GM12878 (cell line): Measurements from ENCODE around the gene PTPRN2. TPM values are rescaled to one million over a fixed set of nuclear protein-coding genes. Genes with fewer than 3 reads are reported as not detected.

Experiments
- ATAC-seq: fragments of 200-7000 bp; cut with Tn5 transposase; 3 replicates; pipeline ENCODE4 v1.9.1; 2020; ENCODE audit warnings: mild to moderate bottlenecking, moderate library complexity
- BruUV-seq: library from RNA; stranded (reverse); fragments of 400-500 nt; replicated peaks from 2 replicates; lab custom pipeline; 2021; lab: Mats Ljungman, UMichigan
- CTCF ChIA-PET: fragments of 300-600 bp; sonication (Branson Sonifier 250); formaldehyde crosslinking; extraction: SDS; loops from one replicate; lab custom pipeline; 2021; ENCODE audit warnings: inconsistent platforms; lab: Yijun Ruan, JAX
- POLR2A ChIA-PET: fragments of 350-600 bp; formaldehyde crosslinking; extraction: SDS; loops from one replicate; lab custom pipeline; 2021; ENCODE audit warnings: inconsistent platforms; lab: Charles Lee
- RAD21 ChIA-PET: fragments of 300-600 bp; sonication (Branson Sonifier 250); formaldehyde crosslinking; loops from one replicate; lab custom pipeline; 2023; ENCODE audit warnings: antibody characterized with exemption; ENCODE audit not compliant: unreplicated experiment; lab: Charles Lee
- SMC1A ChIA-PET: fragments of 300-600 bp; sonication (Branson Sonifier 250); formaldehyde crosslinking; loops from one replicate; lab custom pipeline; 2023; ENCODE audit not compliant: unreplicated experiment, uncharacterized antibody; lab: Charles Lee
- DNase-seq: peaks from one replicate; pipeline ENCODE4 v3.0.0-alpha.2; 2011; ENCODE audit warnings: low read depth, low spot score
- FAIRE-seq: peaks from 3 replicates; lab custom pipeline; 2011; peaks lifted over from hg19 to GRCh38; lab: Jason Lieb, UNC
- H2AFZ ChIP-seq: 2 replicates; pipeline ENCODE4 v1.6.0; 2011; ENCODE audit warnings: low read depth, low read length, control low read depth; ENCODE audit not compliant: control insufficient read depth
- H3K27ac ChIP-seq: 2 replicates; pipeline ENCODE4 v1.5.1; 2011; ENCODE audit warnings: control low read depth; ENCODE audit not compliant: control insufficient read depth, insufficient read depth
- H3K27me3 ChIP-seq, 2 experiments: replicated peaks in 1 of 2; 2 replicates each; pipeline versions ENCODE4 v1.6.0 to v1.6.1; 2011; ENCODE audit warnings: low read length in 1 of 2; ENCODE audit not compliant: control insufficient read depth in 2 of 2, insufficient read depth in 2 of 2
- H3K36me3 ChIP-seq, 2 experiments: 2 replicates each; pipeline ENCODE4 v1.5.1; 2011; ENCODE audit warnings: low read length in 1 of 2; ENCODE audit not compliant: control insufficient read depth in 2 of 2, insufficient read depth in 2 of 2
- H3K4me1 ChIP-seq: 2 replicates; pipeline ENCODE4 v1.6.1; 2011; ENCODE audit warnings: mild to moderate bottlenecking, low read length, moderate library complexity, mixed read lengths; ENCODE audit not compliant: control insufficient read depth, insufficient read depth
- H3K4me2 ChIP-seq: 2 replicates; pipeline ENCODE4 v1.6.0; 2011; ENCODE audit warnings: control low read depth; ENCODE audit not compliant: control insufficient read depth, insufficient read depth
- H3K4me3 ChIP-seq: fragments of 200-600 bp; sonication (generic); 2 replicates; pipeline ENCODE4 v1.5.1; 2016
- H3K79me2 ChIP-seq: 2 replicates; pipeline ENCODE4 v1.6.0; 2011; ENCODE audit warnings: low read length; ENCODE audit not compliant: control insufficient read depth, insufficient read depth
- H3K9ac ChIP-seq: 2 replicates; pipeline ENCODE4 v1.8.0; 2011; ENCODE audit warnings: low read length, control low read depth, mixed read lengths; ENCODE audit not compliant: control insufficient read depth, insufficient read depth
- H3K9me3 ChIP-seq: replicated peaks from 3 replicates; pipeline ENCODE4 v1.5.1; 2011; ENCODE audit warnings: mild to moderate bottlenecking, low read length; ENCODE audit not compliant: control insufficient read depth, insufficient read depth
- H4K20me1 ChIP-seq: 2 replicates; pipeline ENCODE4 v1.6.0; 2011; ENCODE audit not compliant: control insufficient read depth, insufficient read depth
- BCLAF1 ChIP-seq: fragments of 450-650 bp; IDR thresholded peaks from 2 replicates; pipeline ENCODE4 v1.6.1; 2017; ENCODE audit warnings: antibody characterized with exemption, mild to moderate bottlenecking, moderate library complexity
- BRCA1 ChIP-seq: IDR thresholded peaks from 2 replicates; pipeline ENCODE4 v1.6.1; 2011; ENCODE audit warnings: low read depth, low read length, improper control_type of control experiment
- MTA3 ChIP-seq: IDR thresholded peaks from 2 replicates; pipeline ENCODE4 v1.6.1; 2012; ENCODE audit warnings: low read length, inconsistent platforms, borderline replicate concordance
- SP1 ChIP-seq: IDR thresholded peaks from one replicate; pipeline ENCODE4 v1.6.1; 2011; ENCODE audit warnings: low read depth, low read length
- ZNF274 ChIP-seq: IDR thresholded peaks from one replicate; pipeline ENCODE4 v1.8.0; 2011; ENCODE audit not compliant: insufficient read length, insufficient read depth
- WGBS: methylation state at CpG from one replicate; pipeline ENCODE4 v1.1.6; 2016; ENCODE audit warnings: low lambda C conversion rate; ENCODE audit not compliant: insufficient replicate concordance, insufficient coverage; ENCODE audit errors: missing lambda C conversion rate; 5-methylcytosine and 5-hydroxymethylcytosine counted together
- in situ Hi-C: fragments of 300-500 bp; cut with MboI; formaldehyde crosslinking; loops from 9 replicates; pipeline ENCODE4 v1.14.3; 2018; ENCODE audit warnings: mixed read lengths
- intact Hi-C: fragments of 100-400 bp; cut with micrococcal nuclease; formaldehyde crosslinking; loops from one replicate; pipeline ENCODE4 v1.14.2; 2022; ENCODE audit not compliant: unreplicated experiment
- polyA plus RNA-seq, 11 experiments: library from polyadenylated mRNA; depleted of rRNA in 4 of 11; unstranded in 6 of 11; stranded (reverse) in 5 of 11; fragments of >200 nt; fragmentation: Nextera tagmentation in 4 of 11; fragmentation: Illumina TruSeq in 1 of 11; extraction: Ambion mirVana in 4 of 11; extraction: Trizol in 1 of 11; gene quantifications; 1 replicate in 1 of 11; 2 replicates in 10 of 11; pipeline versions ENCODE4 v1.2.1 to v1.2.3, GENCODE V29; 2011 to 2016; ENCODE audit warnings: inconsistent platforms in 2 of 11, missing spikeins in 2 of 11, low read depth in 1 of 11
- total RNA-seq, 4 experiments: library from RNA; depleted of rRNA in 3 of 4; stranded (reverse); fragments of >200 nt in 3 of 4; fragmentation: Illumina TruSeq in 1 of 4; extraction: Trizol in 1 of 4; gene quantifications; 2 replicates each; pipeline versions ENCODE4 v1.2.1 to v1.2.3, GENCODE V29; 2013 to 2021
- TF ChIP-seq, protein P1 (sequence below): fragments of 450-650 bp; IDR thresholded peaks from 2 replicates; pipeline ENCODE4 v1.6.1; 2014; ENCODE audit warnings: mild to moderate bottlenecking
- TF ChIP-seq, protein P2 (sequence below): fragments of 150-350 bp; IDR thresholded peaks from 2 replicates; pipeline ENCODE4 v1.6.1; 2014; ENCODE audit warnings: mild to moderate bottlenecking, low read depth, low read length
- TF ChIP-seq, protein P3 (sequence below): fragments of 450-650 bp; IDR thresholded peaks from 2 replicates; pipeline ENCODE4 v1.6.1; 2017; ENCODE audit warnings: mild to moderate bottlenecking, moderate library complexity

PTPRN2 gene
- total and polyA plus RNA-seq, 10 of the 15 experiments (the other 5 are each of a cell fraction or from before 2014, with no cell fraction given) = 5.4 TPM; not detected in 9

DNA sequence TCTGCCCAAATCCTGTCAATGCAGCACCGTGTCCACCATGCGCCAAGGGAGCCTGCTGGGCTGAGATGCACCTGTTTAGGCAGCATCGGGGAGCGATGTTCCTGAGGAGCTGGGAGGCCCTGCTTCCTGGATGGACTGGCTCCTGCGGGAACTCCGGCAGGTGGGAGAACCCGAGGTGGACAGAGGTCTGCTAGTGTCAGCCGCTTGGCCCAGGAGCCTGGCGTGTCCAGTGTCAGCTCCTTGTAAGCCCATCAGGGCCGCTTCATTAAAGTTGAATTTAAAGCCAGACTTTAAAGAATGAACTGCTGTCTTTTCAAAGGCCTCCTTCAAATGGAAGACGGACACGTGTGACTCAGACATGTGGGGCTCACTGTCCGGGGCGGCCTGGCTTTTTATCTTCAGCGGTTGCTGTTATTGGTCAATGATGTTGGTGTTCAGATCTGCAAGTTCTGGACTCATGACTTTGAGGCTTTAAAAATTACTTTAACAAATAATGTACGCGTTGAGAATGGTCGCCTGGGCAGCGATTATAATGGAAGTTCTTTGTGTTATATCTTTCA lies 828.3 kb downstream of the PTPRN2 start:
- in situ Hi-C loops = no loop called here
- no peak for ATAC-seq

More for the DNA sequence above, 828.3 kb downstream of the PTPRN2 start:
- Histone ChIP-seq H3K36me3 (no peaks in the 10 kb centered on the region), H2AFZ (no peak overlapping the region), H3K79me2 (no peaks in the 10 kb centered on the region), H3K4me2 (no peak overlapping the region), H3K27me3 (no peaks in the 10 kb centered on the region), H4K20me1 (no peaks in the 10 kb centered on the region), H3K4me1 (no peaks in the 10 kb centered on the region), H3K9ac (no peak overlapping the region), H3K27ac (no peak overlapping the region), H3K9me3 (peaks cover 3% of the 10 kb centered on the region; the same call in 1 of the 3 replicates), H3K4me3 (no peak overlapping the region)
- CTCF ChIA-PET = no interaction called here
- RAD21 ChIA-PET = no interaction called here
- POLR2A ChIA-PET = no interaction called here
- SMC1A ChIA-PET = no interaction called here
- intact Hi-C loops = no loop called here
- FAIRE-seq = no peak
- 61% methylated on average over 19 of the region's 19 CpGs for WGBS
- no peak for DNase-seq
- no TSS peak for BruUV-seq
- TF ChIP-seq, protein P1, sequence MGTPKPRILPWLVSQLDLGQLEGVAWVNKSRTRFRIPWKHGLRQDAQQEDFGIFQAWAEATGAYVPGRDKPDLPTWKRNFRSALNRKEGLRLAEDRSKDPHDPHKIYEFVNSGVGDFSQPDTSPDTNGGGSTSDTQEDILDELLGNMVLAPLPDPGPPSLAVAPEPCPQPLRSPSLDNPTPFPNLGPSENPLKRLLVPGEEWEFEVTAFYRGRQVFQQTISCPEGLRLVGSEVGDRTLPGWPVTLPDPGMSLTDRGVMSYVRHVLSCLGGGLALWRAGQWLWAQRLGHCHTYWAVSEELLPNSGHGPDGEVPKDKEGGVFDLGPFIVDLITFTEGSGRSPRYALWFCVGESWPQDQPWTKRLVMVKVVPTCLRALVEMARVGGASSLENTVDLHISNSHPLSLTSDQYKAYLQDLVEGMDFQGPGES = no peak
- TF ChIP-seq SP1 (no peak), BRCA1 (no peak), ZNF274 (no peak), BCLAF1 (no peak), MTA3 (no peak)
- TF ChIP-seq, protein P2, sequence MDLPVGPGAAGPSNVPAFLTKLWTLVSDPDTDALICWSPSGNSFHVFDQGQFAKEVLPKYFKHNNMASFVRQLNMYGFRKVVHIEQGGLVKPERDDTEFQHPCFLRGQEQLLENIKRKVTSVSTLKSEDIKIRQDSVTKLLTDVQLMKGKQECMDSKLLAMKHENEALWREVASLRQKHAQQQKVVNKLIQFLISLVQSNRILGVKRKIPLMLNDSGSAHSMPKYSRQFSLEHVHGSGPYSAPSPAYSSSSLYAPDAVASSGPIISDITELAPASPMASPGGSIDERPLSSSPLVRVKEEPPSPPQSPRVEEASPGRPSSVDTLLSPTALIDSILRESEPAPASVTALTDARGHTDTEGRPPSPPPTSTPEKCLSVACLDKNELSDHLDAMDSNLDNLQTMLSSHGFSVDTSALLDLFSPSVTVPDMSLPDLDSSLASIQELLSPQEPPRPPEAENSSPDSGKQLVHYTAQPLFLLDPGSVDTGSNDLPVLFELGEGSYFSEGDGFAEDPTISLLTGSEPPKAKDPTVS = no peak
- TF ChIP-seq, protein P3, sequence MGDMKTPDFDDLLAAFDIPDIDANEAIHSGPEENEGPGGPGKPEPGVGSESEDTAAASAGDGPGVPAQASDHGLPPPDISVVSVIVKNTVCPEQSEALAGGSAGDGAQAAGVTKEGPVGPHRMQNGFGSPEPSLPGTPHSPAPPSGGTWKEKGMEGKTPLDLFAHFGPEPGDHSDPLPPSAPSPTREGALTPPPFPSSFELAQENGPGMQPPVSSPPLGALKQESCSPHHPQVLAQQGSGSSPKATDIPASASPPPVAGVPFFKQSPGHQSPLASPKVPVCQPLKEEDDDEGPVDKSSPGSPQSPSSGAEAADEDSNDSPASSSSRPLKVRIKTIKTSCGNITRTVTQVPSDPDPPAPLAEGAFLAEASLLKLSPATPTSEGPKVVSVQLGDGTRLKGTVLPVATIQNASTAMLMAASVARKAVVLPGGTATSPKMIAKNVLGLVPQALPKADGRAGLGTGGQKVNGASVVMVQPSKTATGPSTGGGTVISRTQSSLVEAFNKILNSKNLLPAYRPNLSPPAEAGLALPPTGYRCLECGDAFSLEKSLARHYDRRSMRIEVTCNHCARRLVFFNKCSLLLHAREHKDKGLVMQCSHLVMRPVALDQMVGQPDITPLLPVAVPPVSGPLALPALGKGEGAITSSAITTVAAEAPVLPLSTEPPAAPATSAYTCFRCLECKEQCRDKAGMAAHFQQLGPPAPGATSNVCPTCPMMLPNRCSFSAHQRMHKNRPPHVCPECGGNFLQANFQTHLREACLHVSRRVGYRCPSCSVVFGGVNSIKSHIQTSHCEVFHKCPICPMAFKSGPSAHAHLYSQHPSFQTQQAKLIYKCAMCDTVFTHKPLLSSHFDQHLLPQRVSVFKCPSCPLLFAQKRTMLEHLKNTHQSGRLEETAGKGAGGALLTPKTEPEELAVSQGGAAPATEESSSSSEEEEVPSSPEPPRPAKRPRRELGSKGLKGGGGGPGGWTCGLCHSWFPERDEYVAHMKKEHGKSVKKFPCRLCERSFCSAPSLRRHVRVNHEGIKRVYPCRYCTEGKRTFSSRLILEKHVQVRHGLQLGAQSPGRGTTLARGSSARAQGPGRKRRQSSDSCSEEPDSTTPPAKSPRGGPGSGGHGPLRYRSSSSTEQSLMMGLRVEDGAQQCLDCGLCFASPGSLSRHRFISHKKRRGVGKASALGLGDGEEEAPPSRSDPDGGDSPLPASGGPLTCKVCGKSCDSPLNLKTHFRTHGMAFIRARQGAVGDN = no peak
